GM12873 (cell line): ENCODE results near the gene TMEM119.

ENCODE experiments used
- CTCF ChIP-seq: IDR thresholded peaks from 2 replicates; pipeline ENCODE4 v1.5.1; 2012; ENCODE audit warnings: low read depth, mild to moderate bottlenecking, moderate library complexity, low read length, control low read depth; ENCODE audit not compliant: insufficient read depth; ENCODE audit errors: missing control alignments

Gene TMEM119

GRCh38 chr12:108605000-108605689 lies 7.3 kb upstream of the TMEM119 start:
- TF ChIP-seq CTCF = no peak

DNA sequence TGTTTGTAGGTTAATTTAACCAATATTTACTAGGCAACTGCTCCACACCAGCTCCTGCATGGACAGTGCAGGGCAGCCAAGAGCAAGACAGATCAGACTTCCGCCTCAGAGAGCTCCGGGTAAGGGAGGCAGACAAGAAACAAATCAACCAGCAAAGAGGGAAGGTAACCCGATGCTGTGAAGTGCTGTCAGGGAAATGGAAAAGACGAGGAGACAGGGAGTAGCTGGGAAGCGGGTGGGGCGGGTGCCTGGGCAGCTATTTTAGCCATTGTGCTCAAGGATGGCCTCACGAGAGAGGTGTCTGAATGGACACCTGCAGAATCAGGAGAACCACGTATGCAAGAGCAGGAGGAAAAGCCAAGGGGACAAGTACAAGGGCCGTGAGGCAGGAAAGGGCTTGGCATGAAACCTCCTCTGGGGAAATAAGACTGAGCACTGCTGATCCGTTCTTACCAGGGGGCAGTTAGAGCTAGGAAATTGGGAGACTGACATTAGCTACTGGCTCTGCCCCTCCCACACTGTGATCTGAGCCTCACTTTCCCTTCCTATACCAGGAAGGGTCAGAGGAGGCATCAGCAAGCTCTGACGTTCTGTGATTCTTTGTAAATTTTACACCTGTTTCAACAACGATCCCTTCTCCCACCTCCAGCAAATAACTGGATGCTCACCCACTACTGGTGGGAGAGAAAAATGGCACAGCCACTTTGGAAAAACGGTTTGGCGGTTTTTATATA lies 6.5 kb upstream of the TMEM119 start:
- TF ChIP-seq CTCF = no peak

DNA sequence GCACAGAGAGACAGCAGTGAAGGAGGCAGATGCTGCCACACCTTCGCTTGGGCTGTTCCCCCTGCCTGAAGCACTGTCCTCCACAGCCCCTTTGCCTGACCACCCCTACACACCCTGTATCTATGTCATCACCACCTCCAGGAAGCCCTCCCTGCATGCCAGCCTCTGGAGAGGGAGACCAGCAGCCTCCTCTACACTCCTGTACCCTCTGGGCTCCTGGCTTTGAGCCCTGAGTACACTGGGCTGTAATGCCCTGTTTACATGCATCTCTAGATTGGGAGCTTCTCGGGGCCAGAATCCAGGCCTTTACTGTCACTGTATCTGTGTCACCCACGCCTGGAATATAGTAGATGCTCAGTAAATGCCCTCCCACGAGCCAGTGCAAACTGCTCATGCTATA lies 5.9 kb upstream of the TMEM119 start:
- TF ChIP-seq CTCF = no peak

DNA sequence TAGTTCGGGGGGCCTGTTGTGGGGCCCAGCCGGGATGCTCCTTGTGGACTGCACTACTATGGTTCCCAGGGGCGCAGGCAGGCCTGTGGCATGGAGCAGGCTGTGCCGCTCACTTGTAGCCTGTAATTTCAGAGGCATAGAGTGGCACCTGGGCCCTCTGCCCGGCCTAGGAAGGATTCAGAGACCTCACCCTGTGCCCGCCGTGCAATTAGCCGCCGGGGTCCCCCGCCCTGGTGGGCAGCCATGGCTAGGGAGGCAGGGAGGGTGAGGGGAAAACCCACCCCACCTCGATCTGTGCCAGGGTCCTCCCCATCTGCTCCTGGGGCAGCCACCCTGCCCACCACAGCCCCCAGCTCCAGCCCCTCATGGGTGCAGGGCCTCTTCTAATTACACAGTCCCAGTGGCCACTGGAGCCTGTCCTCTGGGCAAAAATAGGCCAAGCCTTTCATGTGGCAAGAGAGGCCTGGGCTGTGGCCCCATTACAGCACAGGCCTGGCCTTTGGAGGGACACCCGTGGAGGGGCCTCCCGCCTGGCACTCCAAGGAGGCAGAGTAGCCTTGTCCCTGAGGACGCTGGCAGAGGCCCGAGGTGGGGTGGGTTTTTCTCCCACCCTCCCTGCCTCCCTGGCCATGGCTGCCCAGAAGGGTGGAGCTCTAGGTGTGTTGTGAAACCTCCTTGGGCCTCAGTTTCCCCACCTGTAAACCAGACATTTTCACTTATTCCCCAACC lies 5.3 kb upstream of the TMEM119 start:
- TF ChIP-seq CTCF = no peak

- TF ChIP-seq CTCF = no peak
Observed at GRCh38 chr12:108602209-108602705, 4.4 kb upstream of the TMEM119 start.

DNA sequence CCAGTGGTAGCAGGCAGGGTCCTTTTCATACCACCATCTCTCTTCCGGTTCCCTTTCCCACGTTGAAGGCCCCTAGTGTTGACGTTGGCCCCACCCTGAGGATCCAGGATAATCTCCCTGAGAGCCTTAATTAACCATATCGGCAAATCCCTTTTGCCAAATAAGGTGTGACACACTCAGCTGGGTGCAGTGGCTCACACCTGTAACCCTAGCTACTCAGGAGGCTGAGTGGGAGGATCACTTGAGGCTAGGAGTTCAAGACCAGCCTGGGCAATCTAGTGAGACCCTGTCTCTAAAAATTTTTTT lies 2.8 kb upstream of the TMEM119 start:
- TF ChIP-seq CTCF = no peak

- TF ChIP-seq CTCF = no peak
Observed at GRCh38 chr12:108599948-108600701, 2.2 kb upstream of the TMEM119 start.
